Measurements from ENCODE around the gene GMDS. TPM values are rescaled to one million over a fixed set of nuclear protein-coding genes. Genes with fewer than 3 reads are reported as not detected.

The GMDS gene
- total and polyA plus RNA-seq, 2 of the 8 experiments (the other 6 are each of a cell fraction or from before 2014, with no cell fraction given) = 16.8 to 50.0 TPM

- H3K4ac ChIP-seq (replicated peaks; ENCODE audit: insufficient read length, low read depth, low read length) = no peak overlapping the region
- no peaks in the 10 kb centered on the region for H3K36me3 ChIP-seq (ENCODE audit: control insufficient read depth in 2 of 4, insufficient read depth in 4 of 4, low read length in 3 of 4)
- peaks cover 2% of the 10 kb centered on the region; the same call in 1 of the 2 replicates for H3K79me1 ChIP-seq (ENCODE audit: low read depth, low read length)
- H3K18ac ChIP-seq (ENCODE audit: extremely low read depth, low read length) = no peak overlapping the region
- H3K27ac ChIP-seq (ENCODE audit: low read depth, low read length) = no peak overlapping the region
- H3K9ac ChIP-seq (replicated peaks in 1 of 4; ENCODE audit: extremely low read depth in 1 of 4, low read depth in 3 of 4, low read length in 3 of 4) = no peak overlapping the region
- no peak overlapping the region for H2AK5ac ChIP-seq (ENCODE audit: low read depth, low read length)
- ChIA-PET POLR2A (ENCODE audit: partially characterized antibody) (interaction anchor here (0.9 kb wide), 1 partner anchor 17 kb away, joined by 3 read pairs; no protein-coding TSS in a partner anchor), CTCF (ENCODE audit: partially characterized antibody) (interaction anchor here (0.6 to 1.3 kb wide), 5 partner anchors 10 to 1508 kb away, joined by 3 to 7 read pairs (median 3); no protein-coding TSS in a partner anchor)
- TF ChIP-seq CTCF (IDR thresholded peaks at IDR 0.05; ENCODE audit: control extremely low read depth in 1 of 3, insufficient read depth in 1 of 3, low read depth in 1 of 3, low read length in 3 of 3) (no peak), JUN (IDR thresholded peaks at IDR 0.05; ENCODE audit: low read depth, low read length) (no peak), GABPA (IDR thresholded peaks at IDR 0.05; ENCODE audit: borderline replicate concordance, insufficient read depth, low read length) (no peak), SIN3A (conservative IDR thresholded peaks at IDR 0.05 in 1 of 2, IDR thresholded peaks at IDR 0.05 in 1 of 2; ENCODE audit: low read depth in 1 of 2, low read length in 2 of 2) (no peak), FOSL1 (IDR thresholded peaks at IDR 0.05; ENCODE audit: insufficient read depth, low read depth, low read length) (no peak), TEAD4 (IDR thresholded peaks at IDR 0.05; ENCODE audit: low read depth, low read length) (no peak), TAF1 (IDR thresholded peaks at IDR 0.05; ENCODE audit: low read depth, low read length) (no peak), RXRA (IDR thresholded peaks at IDR 0.05; ENCODE audit: insufficient read depth, low read depth, low read length) (no peak), RAD21 (IDR thresholded peaks at IDR 0.05 in 1 of 2, conservative IDR thresholded peaks at IDR 0.05 in 1 of 2; ENCODE audit: low read depth in 2 of 2, low read length in 2 of 2) (no peak), CEBPB (IDR thresholded peaks at IDR 0.05; ENCODE audit: low read depth, low read length) (no peak)
- H3K4me3 ChIP-seq (ENCODE audit: extremely low read depth in 1 of 4, insufficient read depth in 2 of 4, low read depth in 3 of 4, low read length in 4 of 4) = no peak overlapping the region
- no peaks in the 10 kb centered on the region for H4K20me1 ChIP-seq (replicated peaks in 1 of 2; ENCODE audit: control insufficient read depth in 1 of 2, insufficient read depth in 2 of 2, low read length in 2 of 2)
- 80% methylated on average over 1 of the region's 1 CpG; no CpG with 5 or more reads in 1 of the 2 experiments for WGBS, 2 experiments (ENCODE audit: extremely low coverage in 1 of 2, insufficient coverage in 1 of 2, insufficient read length in 1 of 2, insufficient replicate concordance in 2 of 2, low coverage in 1 of 2, low lambda C conversion rate in 2 of 2, missing lambda C conversion rate in 1 of 2)
- no peak overlapping the region for H2AFZ ChIP-seq (ENCODE audit: low read length)
- no peak overlapping the region for H2BK120ac ChIP-seq (replicated peaks; ENCODE audit: low read depth, low read length)
- H4K5ac ChIP-seq (ENCODE audit: insufficient read length, low read depth, low read length) = no peak overlapping the region
- peaks cover 0 to 10% of the 10 kb centered on the region in 2 experiments; a peak in 1 of 4 replicates for H3K79me2 ChIP-seq (ENCODE audit: control insufficient read depth in 1 of 2, insufficient read depth in 2 of 2, low read length in 2 of 2)
- H2BK20ac ChIP-seq (ENCODE audit: low read length) = no peak overlapping the region
- no peak overlapping the region for H3K4me2 ChIP-seq (ENCODE audit: insufficient read depth in 1 of 2, low read depth in 2 of 2, low read length in 2 of 2)
- no peak overlapping the region for H3K14ac ChIP-seq (ENCODE audit: insufficient read length)
- no peak overlapping the region for H3K23ac ChIP-seq (ENCODE audit: insufficient read length)
- H2BK12ac ChIP-seq (ENCODE audit: low read depth, low read length) = no peak overlapping the region
- no peak overlapping the region for H4K8ac ChIP-seq (ENCODE audit: extremely low read depth, insufficient read depth, low read length)
- H4K91ac ChIP-seq (replicated peaks; ENCODE audit: insufficient read length, low read length) = no peak overlapping the region
- DNase-seq (ENCODE audit: low read depth in 1 of 2, low spot score in 2 of 2) (no peak), FAIRE-seq (no peak)
- no peaks in the 10 kb centered on the region for H3K4me1 ChIP-seq (replicated peaks in 1 of 4; ENCODE audit: control insufficient read depth in 3 of 4, insufficient read depth in 4 of 4, low read length in 3 of 4)
- no peak overlapping the region for H3K56ac ChIP-seq (replicated peaks; ENCODE audit: insufficient read length, low read depth, low read length)
- no peak overlapping the region for H2BK5ac ChIP-seq (ENCODE audit: low read depth, low read length)
- H3K9me3 ChIP-seq (ENCODE audit: insufficient read depth in 2 of 2, low read depth in 1 of 2, low read length in 1 of 2) = no peaks in the 10 kb centered on the region
- no peaks in the 10 kb centered on the region; the same call in 1 of the 2 replicates for H3K23me2 ChIP-seq (ENCODE audit: low read depth, low read length)
- no peak overlapping the region for H2BK15ac ChIP-seq (ENCODE audit: low read length)
- H3K27me3 ChIP-seq (replicated peaks in 1 of 4; ENCODE audit: control insufficient read depth in 3 of 4, extremely low read depth in 1 of 4, insufficient read depth in 3 of 4, low read length in 3 of 4) = no peaks in the 10 kb centered on the region
These were observed 63.2 kb downstream of the GMDS start for GRCh38 chr6:2182251-2182650.
